ENCODE measurements around the gene ACSM3.

Gene ACSM3

DNA sequence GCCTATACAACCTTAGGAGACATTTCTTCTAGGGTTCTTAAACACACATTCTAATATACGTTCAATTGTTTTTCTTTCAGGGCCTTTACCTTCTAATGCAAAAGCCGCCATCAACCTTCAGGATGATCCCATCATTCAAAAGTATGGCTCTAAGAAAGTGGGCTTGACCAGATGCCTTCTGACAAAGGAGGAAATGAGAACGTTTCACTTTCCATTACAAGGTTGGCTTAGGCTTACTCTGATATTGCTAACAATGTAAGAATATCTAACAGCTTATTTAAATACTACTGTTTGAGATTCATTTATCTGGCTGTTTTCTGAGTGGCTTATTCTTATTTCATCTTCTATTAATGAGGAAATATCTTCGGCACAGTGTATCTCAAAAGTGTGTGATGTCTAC is 57.9 kb downstream of the ACSM3 start:
- no peak overlapping the region for H3K4me3 ChIP-seq (ENCODE audit: low read depth, low read length)
- TF ChIP-seq, protein P1, sequence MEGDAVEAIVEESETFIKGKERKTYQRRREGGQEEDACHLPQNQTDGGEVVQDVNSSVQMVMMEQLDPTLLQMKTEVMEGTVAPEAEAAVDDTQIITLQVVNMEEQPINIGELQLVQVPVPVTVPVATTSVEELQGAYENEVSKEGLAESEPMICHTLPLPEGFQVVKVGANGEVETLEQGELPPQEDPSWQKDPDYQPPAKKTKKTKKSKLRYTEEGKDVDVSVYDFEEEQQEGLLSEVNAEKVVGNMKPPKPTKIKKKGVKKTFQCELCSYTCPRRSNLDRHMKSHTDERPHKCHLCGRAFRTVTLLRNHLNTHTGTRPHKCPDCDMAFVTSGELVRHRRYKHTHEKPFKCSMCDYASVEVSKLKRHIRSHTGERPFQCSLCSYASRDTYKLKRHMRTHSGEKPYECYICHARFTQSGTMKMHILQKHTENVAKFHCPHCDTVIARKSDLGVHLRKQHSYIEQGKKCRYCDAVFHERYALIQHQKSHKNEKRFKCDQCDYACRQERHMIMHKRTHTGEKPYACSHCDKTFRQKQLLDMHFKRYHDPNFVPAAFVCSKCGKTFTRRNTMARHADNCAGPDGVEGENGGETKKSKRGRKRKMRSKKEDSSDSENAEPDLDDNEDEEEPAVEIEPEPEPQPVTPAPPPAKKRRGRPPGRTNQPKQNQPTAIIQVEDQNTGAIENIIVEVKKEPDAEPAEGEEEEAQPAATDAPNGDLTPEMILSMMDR (IDR thresholded peaks at IDR 0.05; ENCODE audit: borderline replicate concordance, insufficient read depth, low read depth, low read length) = no peak

DNA sequence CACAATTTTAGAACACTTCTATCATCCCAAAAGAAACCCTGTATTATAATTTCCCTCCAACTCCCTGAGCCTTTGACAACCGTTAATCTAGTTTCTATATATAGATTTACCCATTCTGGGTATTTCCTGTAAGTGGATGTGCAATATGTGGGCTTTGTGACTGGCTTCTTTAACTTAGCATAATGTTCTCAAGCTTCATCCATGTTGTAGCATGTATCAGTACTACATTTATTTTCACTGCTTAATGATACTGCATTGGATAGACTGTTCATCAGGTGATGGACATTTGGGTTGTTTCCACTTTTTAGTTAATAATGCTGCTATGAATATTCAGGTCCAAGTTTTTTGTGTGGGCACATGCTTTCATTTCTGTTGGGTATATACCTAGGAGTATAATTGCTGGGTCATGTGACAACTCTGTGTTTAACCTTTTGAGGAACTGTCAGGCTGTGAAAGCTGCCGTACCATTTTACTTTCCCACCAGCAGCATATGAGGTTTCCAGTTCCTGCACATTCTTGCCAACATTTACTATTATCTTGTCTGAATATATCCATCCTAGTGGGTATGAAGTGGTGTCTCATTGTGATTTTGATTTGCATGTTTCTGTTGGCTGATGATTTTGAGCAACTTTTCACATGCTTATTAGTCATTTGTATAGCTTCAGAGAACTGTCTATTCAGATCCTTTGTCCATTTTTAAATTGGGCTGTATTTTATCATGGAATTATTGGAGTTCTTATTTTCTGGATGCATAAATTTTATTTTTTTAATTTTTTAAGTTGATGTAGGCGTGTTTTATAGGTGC is 58.9 kb downstream of the ACSM3 start:
- TF ChIP-seq, protein P1 (IDR thresholded peaks at IDR 0.05; ENCODE audit: borderline replicate concordance, insufficient read depth, low read depth, low read length) = no peak
- no peak overlapping the region for H3K4me3 ChIP-seq (ENCODE audit: low read depth, low read length)

DNA sequence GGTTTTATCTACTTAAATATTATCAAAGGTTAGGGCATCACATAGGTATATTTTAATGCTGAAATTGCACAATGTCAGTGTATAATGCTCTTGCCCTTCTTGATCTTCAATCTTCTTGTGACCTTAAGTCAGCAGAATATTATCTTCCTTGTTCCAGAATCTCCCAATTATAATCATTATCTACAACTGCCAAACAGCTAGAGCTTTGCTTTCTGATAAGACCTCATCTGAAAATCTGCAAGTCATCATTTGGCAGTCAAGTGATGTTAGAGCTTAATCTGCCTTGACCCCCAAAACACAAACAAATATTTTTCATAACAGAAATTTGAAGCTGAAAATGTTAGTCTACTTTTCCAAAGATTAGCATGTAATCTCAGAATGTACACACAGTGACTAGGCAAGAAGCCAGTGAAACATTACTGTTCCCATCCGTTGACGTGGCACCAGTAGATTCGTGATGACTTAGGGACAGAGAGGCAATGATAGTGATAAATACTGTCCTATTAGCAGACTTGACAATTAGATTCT is 62.3 kb downstream of the ACSM3 start:
- no peak overlapping the region for H3K4me3 ChIP-seq (ENCODE audit: low read depth, low read length)
- TF ChIP-seq, protein P1 (IDR thresholded peaks at IDR 0.05; ENCODE audit: borderline replicate concordance, insufficient read depth, low read depth, low read length) = no peak

DNA sequence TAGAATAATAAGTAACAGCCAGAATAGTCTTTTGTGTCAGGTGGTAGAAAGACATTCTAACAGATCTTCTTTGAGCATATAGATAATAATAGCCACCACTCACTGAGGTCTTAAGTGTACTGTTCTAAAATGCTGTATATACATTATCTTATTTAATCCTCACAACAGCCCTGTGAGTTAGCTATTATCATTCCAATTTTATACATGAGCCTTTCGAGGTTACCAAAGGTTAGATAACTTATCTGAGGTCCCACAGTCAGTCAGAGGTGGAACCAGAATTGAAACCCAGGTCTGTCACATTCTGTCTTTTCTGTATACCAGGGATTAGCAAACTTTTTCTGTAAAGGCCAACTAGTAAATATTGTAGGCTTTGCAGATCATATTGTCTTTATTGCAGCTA is 65.7 kb downstream of the ACSM3 start:
- TF ChIP-seq, protein P1 (IDR thresholded peaks at IDR 0.05; ENCODE audit: borderline replicate concordance, insufficient read depth, low read depth, low read length) = no peak

DNA sequence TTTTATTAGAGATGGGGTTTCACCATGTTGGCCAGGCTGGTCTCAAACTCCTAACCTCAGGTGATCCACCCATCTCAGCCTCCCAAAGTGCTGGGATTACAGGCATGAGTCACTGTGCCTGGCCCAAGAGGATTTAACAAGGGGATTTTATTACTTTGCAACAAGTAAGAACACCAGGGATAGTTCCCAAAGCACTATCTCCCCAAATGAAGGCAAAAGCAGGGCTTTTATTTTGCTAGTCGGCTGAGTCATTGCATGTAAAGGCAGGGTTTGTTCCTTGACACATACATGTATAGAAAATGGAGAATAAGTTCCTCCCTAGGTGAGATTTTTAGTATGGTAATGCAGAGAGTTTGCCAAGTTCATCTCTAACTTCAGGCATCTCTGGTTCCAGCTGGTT is 66.6 kb downstream of the ACSM3 start:
- TF ChIP-seq, protein P1 (IDR thresholded peaks at IDR 0.05; ENCODE audit: borderline replicate concordance, insufficient read depth, low read depth, low read length) = no peak
- no peak overlapping the region for H3K4me3 ChIP-seq (ENCODE audit: low read depth, low read length)

More for the DNA sequence above, 65.7 kb downstream of the ACSM3 start:
- no peak overlapping the region for H3K4me3 ChIP-seq (ENCODE audit: low read depth, low read length)

DNA sequence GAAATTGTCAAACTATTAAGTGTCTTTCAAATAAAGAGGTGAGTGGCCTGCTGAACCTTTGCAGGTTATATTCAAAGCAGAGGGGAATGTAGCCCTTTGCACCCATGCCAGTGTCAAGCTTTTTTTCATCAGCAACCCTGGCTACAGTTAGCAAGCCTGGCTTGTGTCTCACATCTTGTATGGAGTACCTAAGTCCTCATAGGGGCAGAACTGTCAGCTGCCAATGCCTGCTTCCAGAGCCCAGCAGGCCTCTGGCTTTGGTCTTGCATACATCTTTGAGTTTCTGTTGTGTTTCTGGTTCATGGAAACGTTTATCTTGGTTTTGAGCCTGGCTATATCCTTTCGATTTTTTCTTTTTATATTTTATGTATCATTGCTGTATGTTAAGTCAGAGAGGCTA is 69.3 kb downstream of the ACSM3 start:
- H3K4me3 ChIP-seq (ENCODE audit: low read depth, low read length) = no peak overlapping the region
- TF ChIP-seq, protein P1 (IDR thresholded peaks at IDR 0.05; ENCODE audit: borderline replicate concordance, insufficient read depth, low read depth, low read length) = no peak

DNA sequence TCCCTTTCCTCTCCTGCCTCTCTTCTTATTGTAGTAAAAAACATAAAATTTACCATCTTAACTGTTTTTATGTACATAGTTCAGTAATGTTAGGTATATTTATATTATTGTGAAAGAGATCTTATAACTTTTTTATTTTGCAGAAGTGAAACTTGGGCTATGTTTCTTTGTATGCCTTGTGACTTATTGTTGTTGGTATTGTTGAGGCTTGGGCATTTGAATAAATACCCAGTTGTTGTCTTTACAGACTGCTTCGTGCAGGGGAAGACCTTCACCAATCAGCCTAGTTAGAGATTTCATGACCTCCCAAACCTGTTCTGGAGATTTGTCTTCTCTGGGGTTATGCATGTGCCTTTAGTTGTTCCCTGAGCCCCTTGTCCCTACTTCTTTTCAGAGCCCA is 74.4 kb downstream of the ACSM3 start:
- TF ChIP-seq, protein P1 (IDR thresholded peaks at IDR 0.05; ENCODE audit: borderline replicate concordance, insufficient read depth, low read depth, low read length) = no peak
- no peak overlapping the region for H3K4me3 ChIP-seq (ENCODE audit: low read depth, low read length)

Data from GM12875 (cell line).